HG03354 (cell line): ENCODE measurements around the gene TTC4.

ENCODE experiments used
- ATAC-seq: cut with Tn5 transposase; IDR thresholded peaks from one replicate; pipeline ENCODE4 v1.9.1; 2021; ENCODE audit warnings: mild to moderate bottlenecking; ENCODE audit not compliant: unreplicated experiment, poor library complexity, severe bottlenecking

The TTC4 gene

DNA sequence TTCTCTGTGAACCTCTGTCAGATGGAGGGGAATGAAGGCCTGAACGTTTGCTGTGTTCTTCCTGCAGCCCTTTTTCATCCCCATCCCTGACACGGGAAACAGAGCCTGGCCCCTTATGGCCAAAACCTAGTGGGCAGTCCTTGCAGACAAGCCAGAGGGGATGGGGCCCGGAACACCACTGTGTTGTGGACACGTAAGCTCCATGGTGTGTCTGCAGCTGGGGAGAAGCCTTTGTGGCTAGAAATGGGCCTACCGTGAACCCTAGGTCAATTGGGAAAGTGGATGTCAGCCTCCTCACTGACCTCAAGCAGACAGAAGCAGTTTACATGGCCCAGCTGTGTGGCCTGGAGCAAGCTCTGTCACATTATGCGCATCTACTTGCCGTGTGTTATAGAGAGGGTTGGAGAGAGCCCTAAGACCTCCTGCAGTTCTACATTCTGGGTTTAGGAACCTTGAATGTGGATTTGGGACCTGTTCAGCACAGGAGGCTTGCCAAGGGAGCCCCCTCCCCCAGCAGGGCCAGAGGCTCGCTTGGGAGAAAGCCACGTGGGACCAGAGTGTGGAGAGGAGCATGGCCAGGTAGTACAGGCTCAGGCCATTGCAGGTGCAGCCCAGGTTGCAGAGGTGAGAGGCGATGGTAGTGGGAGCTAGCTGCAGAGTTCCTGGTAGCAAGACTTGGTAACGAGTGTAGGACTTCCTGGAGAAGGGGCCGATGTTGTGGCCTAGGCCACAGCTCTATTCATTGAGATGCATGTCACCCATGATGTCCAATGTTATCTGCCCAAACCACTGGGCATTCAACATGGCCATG is 28.0 kb downstream of the TTC4 start:
- no peak for ATAC-seq

DNA sequence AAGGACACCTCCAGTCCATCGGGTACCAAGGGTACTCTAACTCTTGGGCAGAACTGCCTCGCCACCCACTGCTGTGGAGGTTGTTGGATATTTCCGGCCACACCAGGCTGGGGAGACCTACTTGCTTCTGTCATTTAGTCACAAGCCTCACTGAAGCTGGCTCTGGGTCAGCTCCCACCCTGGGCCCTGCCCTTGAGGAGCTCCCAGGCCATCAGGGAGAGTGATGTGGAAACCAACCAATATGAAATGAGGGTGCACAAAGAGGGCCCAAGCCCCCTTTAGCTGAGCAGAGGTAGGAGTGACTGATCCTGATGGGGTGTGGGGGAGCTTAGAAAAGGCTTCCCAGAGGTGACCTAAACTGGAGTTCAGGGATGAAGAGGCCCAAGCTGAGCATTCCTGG is 29.0 kb downstream of the TTC4 start:
- no peak for ATAC-seq

DNA sequence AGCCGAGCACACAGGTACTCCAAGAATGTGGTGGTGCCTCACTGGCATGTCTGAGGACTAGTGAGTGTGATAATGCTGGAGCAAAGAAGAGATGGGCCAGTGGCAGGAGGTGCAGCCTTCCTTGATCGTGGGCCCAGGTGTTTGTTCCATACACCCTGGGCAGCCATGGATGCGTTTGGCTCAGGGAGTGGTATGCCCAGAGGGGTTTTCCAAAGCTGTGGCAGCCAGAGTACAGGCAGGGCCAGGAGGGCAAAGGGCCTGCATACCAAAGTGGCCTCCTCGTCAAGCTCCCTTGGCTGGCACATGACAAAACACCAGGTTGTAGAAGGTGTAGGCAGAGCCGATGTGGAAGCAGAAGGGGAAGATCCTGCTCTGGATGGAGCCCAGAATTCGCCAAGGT is 29.6 kb downstream of the TTC4 start:
- no peak for ATAC-seq

DNA sequence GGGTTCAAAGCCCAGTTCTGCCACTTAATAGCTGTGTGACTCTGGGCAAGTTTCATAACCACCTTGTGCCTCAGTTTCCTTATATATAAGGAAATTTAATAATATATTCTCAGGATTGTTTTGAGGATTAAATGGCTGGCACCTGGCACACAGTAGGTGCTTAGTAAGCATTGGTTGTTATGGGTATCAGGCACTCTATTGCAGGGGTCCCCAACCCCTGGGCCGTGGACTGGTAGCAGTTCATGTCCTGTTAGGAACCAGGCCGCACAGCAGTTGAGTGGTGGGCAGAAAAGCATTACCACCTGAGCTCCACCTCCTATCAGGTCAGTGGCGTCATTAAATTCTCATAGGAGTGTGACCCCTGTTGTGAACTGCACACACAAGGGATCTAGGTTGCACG is 30.2 kb downstream of the TTC4 start:
- ATAC-seq = no peak

DNA sequence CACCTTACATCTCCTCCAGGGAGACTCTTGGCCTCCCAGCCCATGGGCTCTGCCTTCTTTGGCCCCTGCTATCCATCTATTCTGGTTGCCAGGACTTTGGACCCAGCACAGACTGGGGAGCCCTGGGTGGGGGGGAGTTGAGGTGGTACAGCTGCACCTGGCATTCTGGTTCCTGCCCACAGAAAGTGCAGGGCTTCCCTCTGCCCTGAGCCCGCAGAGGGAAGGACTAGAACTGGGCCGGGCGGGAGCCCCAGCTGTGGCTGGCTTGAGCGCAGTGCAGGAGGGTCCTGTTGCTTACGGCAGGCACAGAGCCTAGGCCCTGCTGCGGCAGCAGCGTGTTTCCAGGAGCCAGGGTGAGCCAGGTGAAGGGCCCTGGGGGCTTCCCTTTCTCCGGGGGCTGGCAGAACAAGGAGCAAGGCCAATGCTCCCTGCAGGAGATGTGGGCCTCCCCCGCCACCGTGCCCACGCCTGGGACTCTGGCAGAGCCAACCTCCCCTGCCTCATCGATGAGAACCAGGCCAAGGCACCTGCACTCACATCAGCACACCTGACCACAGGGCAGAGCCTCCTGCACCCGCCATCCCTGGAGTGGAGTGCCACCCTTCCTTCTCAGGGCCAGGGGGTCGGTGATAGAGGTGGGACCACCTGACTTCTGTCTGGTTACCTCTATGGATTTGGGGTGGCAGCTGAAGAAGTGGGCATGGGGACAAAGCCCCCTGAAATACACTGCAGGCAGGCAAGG is 32.6 kb downstream of the TTC4 start:
- no peak for ATAC-seq

DNA sequence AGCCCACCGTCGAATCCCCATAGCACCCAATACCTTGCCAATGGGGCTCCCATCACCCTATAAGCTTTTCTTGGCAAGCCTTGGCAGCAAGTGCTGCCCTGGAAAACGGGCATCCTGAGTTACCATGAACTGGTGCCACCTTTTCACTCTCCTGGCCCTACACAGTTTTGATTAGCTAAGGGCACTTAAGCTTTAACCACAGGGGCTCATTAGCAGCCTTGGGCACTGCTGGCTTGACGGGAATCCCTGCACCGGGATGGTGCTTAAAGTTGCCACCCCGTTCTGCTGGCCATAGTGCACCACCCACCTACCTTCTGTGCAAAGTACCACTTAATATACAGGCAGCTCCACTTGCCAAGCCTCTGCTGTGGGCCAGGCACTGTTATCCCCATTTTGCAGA is 34.9 kb downstream of the TTC4 start:
- no peak for ATAC-seq

DNA sequence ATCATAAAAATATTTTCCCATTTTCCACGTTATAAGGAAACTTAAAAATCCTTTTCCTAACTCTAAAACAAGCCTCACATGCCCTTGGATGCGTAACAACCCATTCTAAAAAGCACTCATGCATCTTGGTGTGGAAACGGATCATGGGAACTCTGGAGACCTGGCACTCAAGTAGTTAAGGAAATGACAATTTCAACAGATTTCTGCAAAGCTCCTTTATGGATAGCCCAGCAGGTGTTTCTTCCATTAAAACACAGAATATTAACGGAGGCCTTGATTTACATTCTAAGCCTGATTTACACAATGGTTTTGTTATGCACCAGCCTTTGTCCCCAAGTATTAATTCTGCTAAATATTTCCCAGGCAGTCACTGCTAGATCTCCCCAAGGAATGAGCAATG is 35.8 kb downstream of the TTC4 start:
- no peak for ATAC-seq

DNA sequence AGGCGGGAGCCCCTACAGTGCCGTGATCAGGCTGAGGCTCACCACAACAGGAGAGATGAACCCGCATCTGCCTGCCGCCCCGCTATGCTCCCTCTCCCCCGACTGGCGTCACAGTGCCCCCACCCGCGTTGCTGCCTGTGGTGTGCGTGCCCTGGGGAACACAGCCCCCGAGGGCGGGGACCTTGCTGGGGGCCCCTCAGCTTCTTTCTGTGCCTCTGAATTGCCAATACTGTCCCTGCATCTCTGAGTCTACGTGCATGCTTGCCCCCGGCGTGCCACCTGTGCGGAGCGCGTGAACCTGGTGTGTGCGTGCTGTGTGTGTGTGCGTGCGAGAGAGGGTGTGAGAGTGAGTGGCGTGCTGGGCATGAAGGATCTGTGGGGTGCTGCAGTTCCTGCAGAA is 38.4 kb downstream of the TTC4 start:
- ATAC-seq = no peak

DNA sequence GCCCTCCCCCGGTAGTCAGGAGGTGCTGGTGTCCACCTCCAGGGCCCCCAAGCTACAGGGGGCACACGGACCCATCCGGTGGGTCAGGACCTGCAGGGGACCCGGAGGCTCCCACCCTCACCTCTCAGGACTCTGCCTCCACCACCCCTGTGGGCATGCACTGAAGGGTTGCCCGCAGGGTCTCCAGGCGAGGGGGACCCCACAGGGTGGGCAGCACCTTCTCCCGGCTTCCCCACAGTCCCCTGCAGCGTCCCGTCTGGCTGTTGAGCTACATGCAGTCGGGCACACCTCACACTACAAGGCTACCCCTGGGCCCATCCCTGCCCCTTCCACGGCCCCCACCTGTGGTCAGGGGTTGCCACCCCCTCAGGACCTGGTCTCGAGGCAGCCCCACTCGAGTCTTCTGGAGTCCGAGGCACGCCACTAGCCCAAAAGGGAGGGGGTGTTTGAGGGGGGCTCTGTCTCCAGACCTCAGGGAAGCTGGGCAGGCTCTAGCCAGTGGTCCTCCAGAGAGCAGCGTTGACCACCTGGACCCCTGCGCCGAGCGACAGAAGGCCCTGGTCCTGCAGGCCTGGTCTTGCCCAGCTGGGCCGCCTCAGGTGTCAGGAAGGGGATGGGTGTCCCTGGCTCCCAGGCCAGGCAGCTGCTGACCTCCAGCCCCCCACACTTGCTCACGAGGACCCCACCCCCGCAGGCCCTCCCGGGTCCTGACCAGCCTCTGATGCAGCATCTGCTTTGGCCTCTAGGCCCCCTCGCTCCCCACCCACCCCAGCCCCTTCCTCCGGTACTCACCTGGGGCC is 39.0 kb downstream of the TTC4 start:
- ATAC-seq = no peak

DNA sequence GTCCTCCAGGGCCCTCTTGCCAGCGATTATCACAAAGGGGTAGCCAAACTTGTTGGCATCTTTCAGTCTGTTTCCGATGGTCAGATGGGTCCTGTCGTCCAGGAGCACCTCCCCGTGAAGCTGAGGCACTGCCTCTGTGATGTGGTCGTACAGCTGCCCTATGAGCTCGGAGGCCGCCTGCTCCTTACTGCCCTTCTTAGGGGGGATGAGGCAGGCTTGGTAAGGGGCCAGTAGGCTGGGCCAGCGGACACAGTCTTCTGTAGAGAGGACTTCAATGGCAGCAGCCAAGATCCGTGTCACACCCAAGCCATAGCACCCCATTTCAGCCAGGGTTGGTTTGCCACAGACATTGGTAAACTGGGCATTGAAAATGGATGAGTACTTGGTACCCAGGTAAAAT is 42.2 kb downstream of the TTC4 start:
- ATAC-seq = no peak

DNA sequence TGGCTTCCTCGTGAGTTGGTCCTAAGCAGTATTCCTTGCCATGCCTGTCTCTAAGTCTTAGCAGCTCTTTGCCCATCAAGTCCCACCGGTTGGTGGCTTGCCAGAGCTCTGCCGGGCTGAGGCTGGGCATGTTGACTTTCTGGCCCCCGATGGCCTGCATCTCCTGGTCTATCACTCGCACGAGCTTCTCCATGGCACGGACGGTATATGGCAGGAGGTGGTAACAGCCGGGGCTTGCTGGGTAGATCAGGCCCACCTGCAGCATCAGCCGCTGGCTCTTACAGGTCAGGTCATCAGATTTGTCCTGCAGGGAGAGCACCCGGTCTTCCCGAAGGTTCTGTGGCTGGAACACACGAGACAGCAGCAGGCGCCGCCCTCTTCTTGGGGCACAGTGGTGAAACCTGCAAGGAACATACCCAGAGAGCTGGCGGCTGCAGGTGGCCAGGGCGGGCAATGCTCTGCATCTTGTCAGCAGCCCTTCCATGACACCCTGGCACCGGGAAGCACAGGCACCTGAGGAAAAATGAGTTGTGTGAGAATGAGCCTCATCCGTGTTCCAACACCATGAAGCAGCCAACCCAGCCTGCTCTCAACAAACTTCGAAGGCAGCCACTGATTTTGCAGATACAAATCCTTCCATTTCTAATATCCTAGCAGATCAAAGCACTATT is 43.2 kb downstream of the TTC4 start:
- ATAC-seq = no peak

DNA sequence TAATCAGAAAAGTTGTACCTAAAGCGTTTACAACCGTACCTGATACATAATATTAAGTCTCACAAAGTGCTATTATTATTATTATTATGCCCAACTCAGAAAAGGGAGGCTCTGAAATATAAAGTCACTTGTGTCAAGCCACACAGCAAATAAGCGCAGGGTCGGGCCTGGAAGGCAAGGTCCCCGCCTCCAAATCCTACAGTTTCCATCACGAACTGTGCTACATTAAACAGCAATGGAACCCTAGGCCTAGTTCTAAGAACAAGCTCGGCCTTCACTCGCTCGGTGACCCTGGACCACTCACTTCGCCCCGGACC is 48.1 kb downstream of the TTC4 start:
- no peak for ATAC-seq

DNA sequence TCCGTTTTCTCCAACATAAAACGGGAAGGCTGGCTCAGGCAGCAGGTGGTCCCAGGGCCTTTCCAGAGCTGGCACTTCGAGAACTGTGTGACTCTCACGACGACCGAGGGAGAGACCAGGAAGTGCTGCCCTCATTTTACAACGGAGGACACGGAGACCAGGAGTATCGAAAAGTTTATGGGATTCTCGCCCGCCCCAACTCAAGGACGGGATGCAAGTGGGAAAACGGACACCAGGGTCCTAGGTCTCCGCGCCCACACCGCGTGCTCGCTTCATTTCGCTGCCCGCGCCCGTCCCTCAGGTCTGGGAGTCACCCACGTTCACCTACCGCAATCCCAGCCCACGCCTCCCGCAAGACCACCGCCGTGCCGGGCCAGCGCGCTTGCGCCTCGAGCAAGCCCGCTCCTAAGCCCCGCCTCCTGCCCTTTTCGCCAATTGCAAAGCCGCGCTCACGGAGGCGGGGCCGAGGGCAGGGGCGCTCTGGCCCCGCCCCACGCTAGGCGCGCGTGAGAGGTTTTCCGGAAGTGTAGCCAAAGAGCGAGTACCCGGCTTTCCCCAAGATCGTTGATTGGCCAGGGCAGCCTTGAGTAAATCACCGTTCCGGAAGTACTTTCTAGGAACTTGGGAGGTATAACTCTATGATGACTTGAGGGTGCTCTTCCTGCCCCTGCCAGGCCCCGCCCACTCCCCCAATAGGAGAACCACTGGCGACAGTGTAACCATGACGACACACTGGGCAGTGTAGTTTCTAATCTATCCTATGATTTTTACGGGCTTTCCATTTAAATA is 48.7 kb downstream of the TTC4 start, which contains the start of gene PARS2:
PARS2 (minus strand) TSS at position 391 of the 789 bp plus-strand sequence. CDS start 5,362 bp downstream, outside the sequence.
- peak; percentile 97 for ATAC-seq

DNA sequence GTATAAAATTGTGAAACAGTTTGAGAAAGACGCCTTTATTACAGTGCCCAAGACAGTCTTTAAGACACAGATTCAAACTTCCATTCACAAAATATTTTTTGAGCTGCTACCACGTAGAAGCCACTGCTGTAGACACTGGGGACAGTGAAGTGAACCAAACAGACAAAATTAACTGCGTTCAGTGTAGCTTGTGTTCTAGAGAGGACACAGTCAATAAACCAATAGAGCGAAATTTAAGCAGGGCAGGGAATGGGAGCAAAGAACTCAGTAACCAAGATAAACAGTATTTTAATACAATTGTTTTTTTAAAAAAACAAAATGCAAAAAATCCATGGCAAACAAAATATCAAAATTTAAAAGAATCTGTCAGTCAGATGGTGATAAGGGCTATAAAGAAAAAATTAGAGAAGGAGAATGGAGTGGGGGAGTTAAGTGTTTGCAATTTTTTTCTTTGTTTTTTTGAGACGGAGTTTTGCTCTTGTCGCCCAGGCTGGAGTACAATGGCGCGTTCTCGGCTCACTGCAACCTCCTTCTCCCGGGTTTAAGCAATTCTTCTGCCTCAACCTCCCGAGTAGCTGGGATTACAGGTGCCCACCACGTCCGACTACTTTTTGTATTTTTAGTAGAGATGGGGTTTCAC is 49.4 kb downstream of the TTC4 start:
- peak; percentile 26 for ATAC-seq

DNA sequence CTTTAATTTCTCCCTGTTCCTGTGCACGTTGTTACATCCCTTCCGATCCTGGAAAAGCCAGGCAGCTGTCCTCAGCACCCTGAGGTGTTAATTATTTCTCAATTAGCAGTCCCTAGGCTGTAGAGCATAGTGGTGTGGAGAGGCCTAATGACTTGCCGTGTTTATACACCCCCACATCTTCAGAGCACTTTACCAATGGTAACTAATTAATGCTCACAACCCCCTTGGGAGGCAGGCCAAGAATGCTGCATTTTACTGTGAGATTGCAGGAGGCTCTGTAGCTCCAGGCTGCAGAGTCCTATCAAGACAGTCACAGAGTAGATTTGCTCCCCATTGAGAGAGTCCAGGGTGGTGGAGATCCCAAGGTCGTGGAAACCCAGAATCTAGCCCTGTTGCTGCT is 51.1 kb downstream of the TTC4 start:
- no peak for ATAC-seq

DNA sequence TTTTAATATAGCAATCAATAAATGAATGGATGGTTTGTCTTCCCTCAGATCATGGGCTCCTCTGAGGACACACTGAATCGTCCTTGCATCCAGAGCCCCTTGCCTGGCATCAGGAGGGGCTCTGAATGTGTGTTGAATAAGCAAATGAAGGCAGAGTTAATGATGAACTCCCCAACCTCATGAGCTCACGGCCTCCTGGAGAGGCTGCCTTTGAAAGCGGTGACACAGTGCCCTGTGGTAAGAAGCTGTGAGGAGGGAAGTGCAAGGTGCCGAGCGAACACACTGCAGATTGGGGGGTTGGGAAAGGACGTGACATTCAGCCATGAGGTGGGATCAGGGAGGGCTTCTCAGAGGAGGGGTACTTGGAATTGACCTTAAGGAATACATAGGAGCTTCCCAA is 51.9 kb downstream of the TTC4 start:
- no peak for ATAC-seq

DNA sequence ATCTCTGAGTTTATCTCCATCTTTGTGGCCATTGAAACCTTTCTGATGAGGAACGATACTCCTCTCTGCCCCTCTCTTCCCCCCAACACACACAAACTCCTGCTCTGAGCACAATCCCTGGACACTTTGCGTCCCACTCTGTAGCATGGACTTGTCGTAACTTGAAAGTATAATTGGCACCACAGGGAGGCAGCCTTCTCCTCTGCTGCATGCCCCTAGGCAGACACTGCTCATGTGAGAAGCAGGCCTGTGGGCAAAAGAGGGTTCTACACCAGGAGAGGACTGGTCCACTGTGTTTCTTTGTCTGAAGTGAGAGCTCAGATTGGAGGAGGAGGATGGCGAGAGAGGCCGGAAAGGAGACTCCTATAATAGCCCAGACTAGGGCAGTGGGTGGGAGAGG is 52.4 kb downstream of the TTC4 start:
- ATAC-seq = no peak

DNA sequence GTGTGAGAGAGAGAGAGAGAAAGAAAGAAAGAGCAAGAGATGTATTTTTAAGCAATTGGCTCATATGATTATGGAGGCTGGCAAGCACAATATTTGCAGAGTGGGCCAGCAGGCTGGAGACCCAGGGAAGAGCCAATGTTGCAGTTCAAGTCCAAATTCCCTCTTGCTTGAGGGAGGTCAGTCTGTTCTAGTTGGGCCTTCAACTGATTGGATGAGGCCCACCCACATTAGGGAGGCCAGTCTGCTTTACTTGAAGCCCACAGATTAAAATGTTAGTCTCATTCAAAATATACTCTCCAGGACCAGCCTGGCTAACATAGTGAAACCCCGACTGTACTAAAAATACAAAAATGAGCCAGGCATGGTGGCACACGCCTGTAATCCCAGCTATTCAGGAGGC is 57.3 kb downstream of the TTC4 start:
- no peak for ATAC-seq
